GM12892 (cell line): ENCODE data around the gene COQ5.

Experiments
- DNase-seq: peaks from one replicate; pipeline ENCODE4 v3.0.0; 2011; ENCODE audit not compliant: insufficient read length
- FAIRE-seq: peaks from 2 replicates; lab custom pipeline; 2011; peaks lifted over from hg19 to GRCh38; lab: Jason Lieb, UNC
- POLR2A ChIP-seq: IDR thresholded peaks from 2 replicates; pipeline ENCODE4 v1.6.1; 2011; ENCODE audit warnings: low read depth, low read length, control low read depth
- POLR2AphosphoS5 ChIP-seq: IDR thresholded peaks from 2 replicates; pipeline ENCODE4 v1.6.1; 2011; ENCODE audit warnings: low read depth, low read length, control low read depth
- TAF1 ChIP-seq: IDR thresholded peaks from 2 replicates; pipeline ENCODE4 v1.6.1; 2011; ENCODE audit warnings: low read depth, mild to moderate bottlenecking, control low read depth, low read length, borderline replicate concordance

COQ5 gene

GRCh38 chr12:120455302-120455701, 73.7 kb downstream of the COQ5 start:
- FAIRE-seq (no peak), DNase-seq (no peak)

GRCh38 chr12:120453977-120454376, 75.0 kb downstream of the COQ5 start:
- TF ChIP-seq TAF1 (no peak), POLR2A (no peak), POLR2AphosphoS5 (no peak)
- FAIRE-seq, result peak; percentile 36
- DNase-seq, result no peak

More at GRCh38 chr12:120455302-120455701, 73.7 kb downstream of the COQ5 start:
- TF ChIP-seq POLR2A, result no peak
- no peak for TF ChIP-seq TAF1
- no peak for TF ChIP-seq POLR2AphosphoS5
